Hepatocyte (in vitro differentiated cells): ENCODE data around the gene ASAP2. TPM values are rescaled to one million over a fixed set of nuclear protein-coding genes. Genes with fewer than 3 reads are reported as not detected.

Experiments
- DNase-seq: peaks from one replicate; pipeline ENCODE4 v3.0.0-alpha.2; 2016; ENCODE audit warnings: low spot score
- H2AFZ ChIP-seq: fragments of 200-600 bp; sonication (generic); 2 replicates; pipeline ENCODE4 v1.6.0; 2016; ENCODE audit warnings: antibody characterized with exemption, mild to moderate bottlenecking
- H3K27ac ChIP-seq: fragments of 200-600 bp; sonication (generic); 2 replicates; pipeline ENCODE4 v1.5.1; 2016; ENCODE audit warnings: mild to moderate bottlenecking
- H3K27me3 ChIP-seq: fragments of 200-600 bp; sonication (generic); 2 replicates; pipeline ENCODE4 v1.6.1; 2016
- H3K36me3 ChIP-seq: fragments of 200-600 bp; sonication (generic); replicated peaks from 2 replicates; pipeline ENCODE4 v1.5.1; 2016; ENCODE audit warnings: low read depth; ENCODE audit not compliant: insufficient read depth
- H3K4me1 ChIP-seq: fragments of 200-600 bp; sonication (generic); 2 replicates; pipeline ENCODE4 v1.5.1; 2016; ENCODE audit warnings: mild to moderate bottlenecking, moderate library complexity; ENCODE audit not compliant: insufficient read depth
- H3K4me2 ChIP-seq: fragments of 200-600 bp; sonication (generic); 2 replicates; pipeline ENCODE4 v1.6.0; 2016
- H3K4me3 ChIP-seq: fragments of 200-600 bp; sonication (generic); 2 replicates; pipeline ENCODE4 v1.5.1; 2016; ENCODE audit warnings: mild to moderate bottlenecking
- H3K79me2 ChIP-seq: fragments of 200-600 bp; sonication (generic); 2 replicates; pipeline ENCODE4 v1.6.0; 2017; ENCODE audit warnings: mild to moderate bottlenecking
- H3K9me2 ChIP-seq: fragments of 200-600 bp; sonication (generic); replicated peaks from 2 replicates; pipeline ENCODE4 v1.6.0; 2017; ENCODE audit warnings: mild to moderate bottlenecking; ENCODE audit not compliant: insufficient read depth
- H3K9me3 ChIP-seq: fragments of 200-600 bp; sonication (generic); 2 replicates; pipeline ENCODE4 v1.5.1; 2016; ENCODE audit warnings: low read depth, mild to moderate bottlenecking
- H4K20me1 ChIP-seq: fragments of 200-600 bp; sonication (generic); 2 replicates; pipeline ENCODE4 v1.6.0; 2016; ENCODE audit warnings: mild to moderate bottlenecking; ENCODE audit not compliant: insufficient read depth, poor library complexity, severe bottlenecking
- CTCF ChIP-seq: fragments of 200-600 bp; sonication (generic); IDR thresholded peaks from 2 replicates; pipeline ENCODE4 v1.5.1; 2016; ENCODE audit warnings: antibody characterized with exemption, mild to moderate bottlenecking; ENCODE audit not compliant: poor library complexity
- EZH2 ChIP-seq: fragments of 200-600 bp; sonication (generic); IDR thresholded peaks from 2 replicates; pipeline ENCODE4 v1.6.1; 2016; ENCODE audit warnings: antibody characterized with exemption, mild to moderate bottlenecking, borderline replicate concordance
- EZH2phosphoT487 ChIP-seq: fragments of 200-600 bp; sonication (generic); IDR thresholded peaks from one replicate; pipeline ENCODE4 v1.6.1; 2018; ENCODE audit warnings: antibody characterized with exemption, mild to moderate bottlenecking, low read depth, moderate library complexity; ENCODE audit not compliant: unreplicated experiment, severe bottlenecking
- WGBS: methylation state at CpG from one replicate; pipeline ENCODE4 v1.1.6; 2016; ENCODE audit warnings: low lambda C conversion rate; ENCODE audit errors: missing lambda C conversion rate; 5-methylcytosine and 5-hydroxymethylcytosine counted together
- polyA plus RNA-seq: library from polyadenylated mRNA; unstranded; fragments of >200 nt; fragmentation: Nextera tagmentation; extraction: Ambion mirVana; gene quantifications from 2 replicates; pipeline ENCODE4 v1.2.1, GENCODE V29; 2016
- total RNA-seq: library from RNA; depleted of rRNA; stranded (reverse); fragments of >200 nt; gene quantifications from 2 replicates; pipeline ENCODE4 v1.2.3, GENCODE V29; 2014

ASAP2 gene
- total and polyA plus RNA-seq, 2 experiments from 2014 or later: 13.7 to 21.3 TPM

- Histone ChIP-seq H3K4me2 (no peak overlapping the region), H3K27ac (no peak overlapping the region), H3K9me3 (no peaks in the 10 kb centered on the region), H3K4me3 (no peak overlapping the region), H3K79me2 (no peaks in the 10 kb centered on the region), H4K20me1 (no peaks in the 10 kb centered on the region), H3K27me3 (no peaks in the 10 kb centered on the region), H3K4me1 (peaks cover 7% of the 10 kb centered on the region), H2AFZ (no peak overlapping the region), H3K36me3 (no peaks in the 10 kb centered on the region), H3K9me2 (no peaks in the 10 kb centered on the region)
- WGBS: 95% methylated on average over 11 of the region's 11 CpGs
- DNase-seq: no peak
- TF ChIP-seq EZH2 (no peak), EZH2phosphoT487 (no peak), CTCF (no peak)
Measured at GRCh38 chr2:9388199-9388681, 181.6 kb downstream of the ASAP2 start.

GRCh38 chr2:9388950-9389911 lies 182.6 kb downstream of the ASAP2 start:
- Histone ChIP-seq H3K27me3 (no peaks in the 10 kb centered on the region), H2AFZ (no peak overlapping the region), H3K9me3 (no peaks in the 10 kb centered on the region), H4K20me1 (no peaks in the 10 kb centered on the region), H3K36me3 (no peaks in the 10 kb centered on the region), H3K4me1 (peaks cover 7% of the 10 kb centered on the region), H3K79me2 (no peaks in the 10 kb centered on the region), H3K27ac (no peak overlapping the region), H3K4me2 (no peak overlapping the region), H3K9me2 (no peaks in the 10 kb centered on the region), H3K4me3 (no peak overlapping the region)
- TF ChIP-seq EZH2phosphoT487 (no peak), EZH2 (no peak), CTCF (no peak)
- WGBS: 89% methylated on average over 28 of the region's 28 CpGs
- DNase-seq: no peak

DNA sequence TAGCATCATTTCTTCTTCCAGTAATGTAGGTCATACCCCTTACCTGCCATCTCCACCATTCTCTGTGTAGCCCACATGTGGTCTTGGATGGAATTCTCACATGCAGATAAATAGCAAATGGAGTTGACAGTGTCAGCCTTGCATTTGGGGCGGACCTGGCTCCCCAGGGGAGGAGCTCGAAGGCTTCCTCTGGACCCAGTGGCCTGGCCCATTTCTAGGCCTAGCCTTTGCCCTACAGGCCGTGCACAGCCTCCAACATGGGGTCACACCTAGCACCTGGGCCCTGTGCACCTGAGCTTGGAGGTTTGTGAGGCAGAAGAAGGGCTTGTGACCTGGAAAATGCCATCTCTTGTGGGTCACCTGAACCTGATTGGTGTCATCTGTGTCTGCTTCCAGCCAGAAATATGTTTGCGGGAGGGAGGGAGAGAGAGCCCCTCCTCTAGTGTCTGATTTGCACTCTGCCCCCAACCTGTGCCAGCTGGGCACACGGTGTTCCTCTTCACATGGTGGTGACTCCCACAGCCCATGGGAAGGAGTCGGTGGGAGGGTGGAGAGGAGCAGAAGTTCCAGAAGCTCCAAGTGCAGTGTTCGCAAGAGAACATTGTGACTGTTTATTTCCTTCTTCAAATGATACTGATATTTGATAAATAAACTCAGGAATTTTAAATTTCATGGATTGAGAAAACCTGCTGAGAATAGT lies 183.7 kb downstream of the ASAP2 start:
- DNase-seq: no peak
- Histone ChIP-seq H3K9me3 (no peaks in the 10 kb centered on the region), H3K36me3 (no peaks in the 10 kb centered on the region), H2AFZ (no peak overlapping the region), H3K4me2 (no peak overlapping the region), H3K4me3 (no peak overlapping the region), H3K4me1 (peaks cover 7% of the 10 kb centered on the region), H3K27ac (no peak overlapping the region), H3K79me2 (no peaks in the 10 kb centered on the region), H3K27me3 (no peaks in the 10 kb centered on the region), H3K9me2 (no peaks in the 10 kb centered on the region), H4K20me1 (no peaks in the 10 kb centered on the region)
- TF ChIP-seq EZH2phosphoT487 (no peak), CTCF (no peak), EZH2 (no peak)
- WGBS: 95% methylated on average over 7 of the region's 7 CpGs
